Lung (tissue), 12 donors: ENCODE measurements around the gene PER2. TPM values are rescaled to one million over a fixed set of nuclear protein-coding genes. Genes with fewer than 3 reads are reported as not detected.

Source experiments
- ATAC-seq: fragments of 200-7000 bp; cut with Tn5 transposase; one replicate; pipeline ENCODE4 v1.9.1; 2020; ENCODE audit warnings: moderate number of reproducible peaks; ENCODE audit not compliant: insufficient read depth, low FRiP score
- DNase-seq, 3 donors: peaks; one replicate each; pipeline ENCODE4 v3.0.0-alpha.2; 2013 to 2017
- H3K27ac ChIP-seq, 2 donors: one replicate each; pipeline ENCODE4 v1.5.1; 2013; ENCODE audit warnings: mild to moderate bottlenecking in 2 of 2, moderate library complexity in 2 of 2, control low read depth in 1 of 2, inconsistent platforms in 1 of 2, low read depth in 1 of 2, low read length in 1 of 2
- H3K27me3 ChIP-seq, 3 donors: one replicate each; pipeline ENCODE4 v1.5.1; 2013; ENCODE audit warnings: low read length in 2 of 3; ENCODE audit not compliant: control insufficient read depth in 3 of 3, insufficient read depth in 3 of 3
- H3K36me3 ChIP-seq, 4 donors: one replicate each; pipeline ENCODE4 v1.5.1; 2013; ENCODE audit warnings: low read length in 4 of 4, mild to moderate bottlenecking in 1 of 4, moderate library complexity in 1 of 4; ENCODE audit not compliant: control insufficient read depth in 4 of 4, insufficient read depth in 4 of 4
- H3K4me1 ChIP-seq, 5 donors: one replicate each; pipeline ENCODE4 v1.5.1; 2013; ENCODE audit warnings: low read length in 5 of 5, mild to moderate bottlenecking in 2 of 5, moderate library complexity in 1 of 5; ENCODE audit not compliant: control insufficient read depth in 5 of 5, insufficient read depth in 5 of 5
- H3K4me3 ChIP-seq: one replicate; pipeline ENCODE4 v1.5.1; 2013; ENCODE audit warnings: mild to moderate bottlenecking, control low read depth, moderate library complexity
- H3K9ac ChIP-seq, 2 donors: one replicate each; pipeline ENCODE4 v1.5.1; 2013; ENCODE audit warnings: low read length in 2 of 2, control low read depth in 1 of 2; ENCODE audit not compliant: insufficient read depth in 1 of 2
- H3K9me3 ChIP-seq, 4 donors: one replicate each; pipeline ENCODE4 v1.5.1; 2013; ENCODE audit warnings: low read length in 3 of 4, mild to moderate bottlenecking in 1 of 4, moderate library complexity in 1 of 4; ENCODE audit not compliant: control insufficient read depth in 4 of 4, insufficient read depth in 3 of 4
- WGBS, 2 donors: extraction: QIAGEN DNeasy Blood & Tissue Kit; methylation state at CpG; one replicate each; pipeline ENCODE4 v1.1.7; 2013; 5-methylcytosine and 5-hydroxymethylcytosine counted together
- polyA plus RNA-seq, 2 donors: library from polyadenylated mRNA; stranded (reverse); fragments of 200-250 nt; gene quantifications; one replicate each; pipeline ENCODE4 v1.2.1, GENCODE V29; 2013
- total RNA-seq, 2 donors: library from RNA; depleted of rRNA in 1 of 2; stranded (reverse); fragments of >200 nt in 1 of 2; gene quantifications; one replicate each; pipeline ENCODE4 v1.2.1, GENCODE V29; 2014 to 2021
- TF ChIP-seq, protein P1 (sequence below): IDR thresholded peaks from 2 replicates; pipeline ENCODE4 v1.5.1; 2012; ENCODE audit warnings: mild to moderate bottlenecking; ENCODE audit errors: control extremely low read depth, extremely low read depth
- donor health status: control.
- donor health status: control.
- donor health status: Bipolar disorder and iron deficiency.
- donor health status: healthy.
- donor health status: DM: yes; HTN: yes; CAD: no.

PER2 gene
- total and polyA plus RNA-seq, 4 donors: 4.1 to 27.1 (median 10.5) TPM

DNA sequence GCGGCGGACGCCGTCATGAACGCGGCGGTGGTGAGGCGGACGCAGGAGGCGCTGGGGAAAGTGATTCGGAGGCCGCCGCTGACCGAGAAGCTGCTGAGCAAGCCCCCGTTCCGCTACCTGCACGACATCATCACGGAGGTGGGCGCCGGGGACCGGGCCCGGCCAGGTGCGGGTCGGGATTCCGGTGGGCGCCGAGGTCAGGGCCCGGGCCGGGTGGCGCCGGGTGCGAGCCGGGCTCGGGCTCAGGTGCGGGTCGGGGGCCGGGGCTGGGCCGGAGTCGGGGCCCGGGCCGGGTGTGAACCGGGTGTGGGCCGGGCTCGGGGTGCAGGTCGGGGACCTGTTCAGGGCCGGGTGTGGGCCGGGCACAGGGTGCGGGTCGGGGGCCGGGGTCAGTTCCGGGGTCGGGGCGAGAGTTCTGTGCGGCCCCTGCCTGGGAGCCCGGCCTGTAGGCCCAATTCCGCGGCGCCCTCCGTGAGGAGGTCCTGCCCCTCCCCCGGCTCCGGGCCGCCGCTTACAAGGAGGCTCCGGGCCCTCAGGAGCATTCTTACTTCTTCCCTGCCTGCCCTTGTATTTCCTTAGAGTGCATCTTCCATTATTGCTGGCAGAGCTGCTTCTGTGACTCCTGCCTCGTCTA, 32.4 kb upstream of the PER2 start:
- peak overlapping the region; percentile 77 for H3K4me3 ChIP-seq
- peaks cover 0 to 2% (median under 1%) of the 10 kb centered on the region in 4 donors for H3K36me3 ChIP-seq
- peak overlapping the region in 1 of 2 donors; percentile 50 for H3K9ac ChIP-seq
- peaks cover 5 to 15% (median 9%) of the 10 kb centered on the region in 5 donors for H3K4me1 ChIP-seq
- 1 to 2% methylated on average over 35 to 65 of the region's 65 CpGs for WGBS, 2 donors
- DNase-seq (no peak), ATAC-seq (no peak)
- peak overlapping the region; percentile 32 to 59 for H3K27ac ChIP-seq
- no peaks in the 10 kb centered on the region for H3K27me3 ChIP-seq
- H3K9me3 ChIP-seq: no peaks in the 10 kb centered on the region
- TF ChIP-seq, protein P1, sequence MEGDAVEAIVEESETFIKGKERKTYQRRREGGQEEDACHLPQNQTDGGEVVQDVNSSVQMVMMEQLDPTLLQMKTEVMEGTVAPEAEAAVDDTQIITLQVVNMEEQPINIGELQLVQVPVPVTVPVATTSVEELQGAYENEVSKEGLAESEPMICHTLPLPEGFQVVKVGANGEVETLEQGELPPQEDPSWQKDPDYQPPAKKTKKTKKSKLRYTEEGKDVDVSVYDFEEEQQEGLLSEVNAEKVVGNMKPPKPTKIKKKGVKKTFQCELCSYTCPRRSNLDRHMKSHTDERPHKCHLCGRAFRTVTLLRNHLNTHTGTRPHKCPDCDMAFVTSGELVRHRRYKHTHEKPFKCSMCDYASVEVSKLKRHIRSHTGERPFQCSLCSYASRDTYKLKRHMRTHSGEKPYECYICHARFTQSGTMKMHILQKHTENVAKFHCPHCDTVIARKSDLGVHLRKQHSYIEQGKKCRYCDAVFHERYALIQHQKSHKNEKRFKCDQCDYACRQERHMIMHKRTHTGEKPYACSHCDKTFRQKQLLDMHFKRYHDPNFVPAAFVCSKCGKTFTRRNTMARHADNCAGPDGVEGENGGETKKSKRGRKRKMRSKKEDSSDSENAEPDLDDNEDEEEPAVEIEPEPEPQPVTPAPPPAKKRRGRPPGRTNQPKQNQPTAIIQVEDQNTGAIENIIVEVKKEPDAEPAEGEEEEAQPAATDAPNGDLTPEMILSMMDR: no peak

DNA sequence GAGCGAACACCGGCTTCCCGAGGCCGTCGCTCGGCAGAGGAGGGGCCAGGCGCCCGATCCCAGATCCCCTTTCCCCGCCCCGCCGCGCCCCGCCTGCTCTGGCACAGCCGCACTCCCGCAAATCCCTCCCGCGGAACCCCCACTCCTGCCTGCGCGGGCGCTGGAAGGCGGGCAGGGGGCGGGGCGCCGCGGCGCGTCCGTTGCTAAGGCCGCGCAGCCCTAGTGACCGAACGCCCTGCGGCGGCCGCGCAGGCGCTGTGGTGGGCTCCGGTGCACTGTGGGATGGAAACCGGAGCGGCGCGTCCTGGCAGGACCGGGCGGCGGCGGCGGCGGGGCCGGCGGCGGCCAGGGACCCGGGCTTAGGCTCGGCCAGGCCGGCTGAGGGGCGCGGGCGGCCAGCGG, 31.8 kb upstream of the PER2 start, which contains the start of gene TRAF3IP1:
TSS of gene TRAF3IP1 (plus strand) at position 273 of the 402 bp plus-strand sequence. CDS start 145 bp downstream, outside the sequence.
- peak within 1 kb of the TSS; percentile 58 to 63 for H3K27ac ChIP-seq
- H3K36me3 ChIP-seq: peaks cover 0 to 2% (median 0%) of the 10 kb centered on the region in 4 donors
- DNase-seq (peak; percentile 94 to 97 (median 96)), ATAC-seq (peak; percentile 97)
- H3K27me3 ChIP-seq: no peaks in the 10 kb centered on the region
- H3K9me3 ChIP-seq: no peaks in the 10 kb centered on the region
- H3K9ac ChIP-seq: peak within 1 kb of the TSS in 1 of 2 donors; percentile 76
- peak within 1 kb of the TSS; percentile 77 for H3K4me3 ChIP-seq
- 1% methylated on average over 35 to 58 of the region's 58 CpGs for WGBS, 2 donors
- peaks cover 5 to 15% (median 9%) of the 10 kb centered on the region in 5 donors for H3K4me1 ChIP-seq
- TF ChIP-seq, protein P1: no peak

DNA sequence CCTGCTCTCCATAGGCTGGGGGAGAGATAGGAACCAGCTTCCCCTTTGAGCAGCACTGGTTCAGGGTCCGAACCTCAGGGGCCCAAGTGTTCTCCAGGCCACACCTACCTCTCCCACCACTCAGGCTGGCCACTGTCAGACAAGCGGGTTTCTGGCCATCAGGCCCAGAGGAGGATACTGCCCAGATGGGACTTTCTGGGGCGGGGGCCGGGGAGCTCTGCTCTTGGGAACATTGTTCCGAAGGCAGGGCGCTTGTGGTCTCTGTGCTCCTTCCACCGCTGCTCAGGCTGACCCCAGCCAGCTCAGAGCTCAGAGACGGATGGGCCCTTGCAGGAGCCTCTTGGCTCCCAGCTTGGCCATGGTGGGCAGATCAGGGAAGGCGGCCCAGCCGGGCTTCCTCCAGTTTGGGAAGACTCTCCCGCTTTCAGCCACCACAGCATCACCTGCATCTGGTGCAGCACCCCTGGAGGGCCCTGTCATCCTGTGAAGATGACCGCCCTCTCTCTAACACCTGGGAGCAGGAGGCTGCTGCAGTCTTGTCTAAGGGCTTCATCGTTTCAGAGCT, 26.7 kb upstream of the PER2 start:
- DNase-seq: no peak
- 96 to 97% methylated on average over 12 to 13 of the region's 13 CpGs for WGBS, 2 donors
- peaks cover 0 to 4% (median 2%) of the 10 kb centered on the region in 5 donors for H3K4me1 ChIP-seq

More for the DNA sequence above, 26.7 kb upstream of the PER2 start:
- H3K27ac ChIP-seq: no peak overlapping the region
- no peaks in the 10 kb centered on the region for H3K9me3 ChIP-seq
- H3K27me3 ChIP-seq: no peaks in the 10 kb centered on the region
- no peak overlapping the region for H3K9ac ChIP-seq
- H3K36me3 ChIP-seq: no peaks in the 10 kb centered on the region
- TF ChIP-seq, protein P1: no peak
- no peak overlapping the region for H3K4me3 ChIP-seq
- no peak for ATAC-seq
